ENCODE results near the gene ZFP82.

Gene ZFP82

DNA sequence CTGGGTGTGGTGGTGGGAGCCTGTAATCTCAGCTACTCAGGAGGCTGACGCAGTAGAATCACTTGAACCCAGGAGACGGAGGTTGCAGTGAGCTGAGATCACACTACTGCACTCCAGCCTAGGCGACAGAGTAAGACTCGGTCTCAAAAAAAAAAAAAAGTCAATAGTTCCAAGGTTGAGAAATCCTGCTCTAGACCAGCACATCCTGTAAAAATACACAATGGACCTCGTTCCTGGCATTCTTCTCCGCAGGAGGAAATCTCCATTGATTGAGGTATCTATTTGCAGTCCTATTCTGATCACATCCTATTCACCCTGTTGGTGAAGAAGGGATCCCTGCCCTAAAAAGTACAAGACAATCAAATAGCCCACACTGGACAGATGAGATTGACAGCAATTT, 54.6 kb downstream of the ZFP82 start:
- no peak for DNase-seq
